CD14-positive monocyte (primary cell): ENCODE results near the gene PSMD12. TPM values are rescaled to one million over a fixed set of nuclear protein-coding genes. Genes with fewer than 3 reads are reported as not detected.
A peak's percentile ranks its signal among the peaks of the same experiment; 100 is the strongest.

Experiments used
- DNase-seq, 3 donors: peaks; one replicate each; pipeline ENCODE4 v3.0.0-alpha.2; 2011 to 2022
- H2AFZ ChIP-seq: 2 replicates; pipeline ENCODE4 v1.6.0; 2012; ENCODE audit warnings: mild to moderate bottlenecking, low read depth, low read length, inconsistent platforms; ENCODE audit not compliant: insufficient read depth, poor library complexity, severe bottlenecking
- H3K27ac ChIP-seq, 2 donors: 1 replicate in 1 of 2; 2 replicates in 1 of 2; pipeline ENCODE4 v1.5.1; 2012 to 2013; ENCODE audit warnings: low read length in 2 of 2, control low read depth in 1 of 2, inconsistent platforms in 1 of 2, low read depth in 1 of 2, mild to moderate bottlenecking in 1 of 2
- H3K27me3 ChIP-seq, 2 donors: one replicate each; pipeline versions ENCODE4 v1.6.0 to v1.6.1; 2011 to 2013; ENCODE audit warnings: low read length in 2 of 2; ENCODE audit not compliant: control insufficient read depth in 2 of 2, insufficient read depth in 2 of 2
- H3K36me3 ChIP-seq, 2 donors: replicated peaks in 1 of 2; 1 replicate in 1 of 2; 2 replicates in 1 of 2; pipeline versions ENCODE4 v1.5.1 to v1.6.1; 2012 to 2013; ENCODE audit warnings: low read length in 2 of 2, control low read depth in 1 of 2, inconsistent platforms in 1 of 2, mild to moderate bottlenecking in 1 of 2; ENCODE audit not compliant: insufficient read depth in 2 of 2, control insufficient read depth in 1 of 2
- H3K4me1 ChIP-seq, 2 donors: 1 replicate in 1 of 2; 2 replicates in 1 of 2; pipeline versions ENCODE4 v1.5.1 to v1.6.1; 2012 to 2013; ENCODE audit warnings: low read length in 2 of 2, control low read depth in 1 of 2, inconsistent platforms in 1 of 2, mild to moderate bottlenecking in 1 of 2, moderate library complexity in 1 of 2; ENCODE audit not compliant: insufficient read depth in 2 of 2, control insufficient read depth in 1 of 2
- H3K4me2 ChIP-seq: replicated peaks from 2 replicates; pipeline ENCODE3; 2012; ENCODE audit warnings: low read length, moderate library complexity, mild to moderate bottlenecking; ENCODE audit not compliant: poor library complexity, severe bottlenecking; ENCODE audit errors: extremely low read depth
- H3K4me3 ChIP-seq, 3 experiments: fragments of 200-600 bp in 1 of 3; sonication (generic) in 1 of 3; replicated peaks in 1 of 3; 1 replicate in 2 of 3; 2 replicates in 1 of 3; pipeline ENCODE4 v1.5.1; 2011 to 2013; ENCODE audit warnings: low read length in 3 of 3, mild to moderate bottlenecking in 3 of 3, control low read depth in 2 of 3, low read depth in 2 of 3, inconsistent platforms in 1 of 3, moderate library complexity in 1 of 3
- H3K79me2 ChIP-seq: 2 replicates; pipeline ENCODE4 v1.6.0; 2012; ENCODE audit warnings: mild to moderate bottlenecking, control low read depth, inconsistent platforms, low read length, moderate library complexity; ENCODE audit not compliant: insufficient read depth
- H3K9ac ChIP-seq: 2 replicates; pipeline ENCODE4 v1.6.0; 2017; ENCODE audit warnings: low read length, mild to moderate bottlenecking; ENCODE audit not compliant: insufficient read depth, poor library complexity, severe bottlenecking
- H3K9me3 ChIP-seq, 2 donors: replicated peaks in 1 of 2; 1 replicate in 1 of 2; 2 replicates in 1 of 2; pipeline versions ENCODE4 v1.5.1 to v1.6.1; 2012 to 2013; ENCODE audit warnings: low read length in 2 of 2, control low read depth in 1 of 2; ENCODE audit not compliant: control insufficient read depth in 1 of 2, insufficient read depth in 1 of 2
- H4K20me1 ChIP-seq: 2 replicates; pipeline ENCODE4 v1.6.0; 2012; ENCODE audit warnings: mild to moderate bottlenecking, low read length, control low read depth, moderate library complexity; ENCODE audit not compliant: insufficient read depth
- H3K27ac Mint-ChIP-seq, 7 donors: one replicate each; pipeline ENCODE4 v1.8.0; 2020; ENCODE audit warnings: mild to moderate bottlenecking in 7 of 7, mixed read lengths in 7 of 7, moderate library complexity in 6 of 7, inconsistent platforms in 2 of 7
- H3K27me3 Mint-ChIP-seq, 3 donors: one replicate each; pipeline ENCODE4 v1.8.0; 2021 to 2022; ENCODE audit warnings: low read depth in 3 of 3, mild to moderate bottlenecking in 3 of 3, mixed read lengths in 3 of 3, moderate library complexity in 3 of 3, inconsistent platforms in 1 of 3
- H3K36me3 Mint-ChIP-seq, 2 donors: one replicate each; pipeline ENCODE4 v1.8.0; 2020; ENCODE audit warnings: mixed read lengths in 2 of 2, inconsistent platforms in 1 of 2, mild to moderate bottlenecking in 1 of 2
- H3K4me1 Mint-ChIP-seq: one replicate; pipeline ENCODE4 v1.8.0; 2020; ENCODE audit warnings: mild to moderate bottlenecking, mixed read lengths
- H3K4me3 Mint-ChIP-seq, 2 donors: one replicate each; pipeline ENCODE4 v1.8.0; 2020; ENCODE audit warnings: mild to moderate bottlenecking in 2 of 2, mixed read lengths in 2 of 2, moderate library complexity in 1 of 2
- H3K9me3 Mint-ChIP-seq, 7 donors: one replicate each; pipeline ENCODE4 v1.8.0; 2020 to 2022; ENCODE audit warnings: mixed read lengths in 7 of 7, mild to moderate bottlenecking in 6 of 7, moderate library complexity in 6 of 7, inconsistent platforms in 2 of 7
- WGBS: methylation state at CpG from one replicate; pipeline ENCODE4 v1.1.5; 2013; ENCODE audit warnings: missing lambda C conversion rate; ENCODE audit not compliant: insufficient coverage; 5-methylcytosine and 5-hydroxymethylcytosine counted together
- intact Hi-C, 2 donors: fragments of 100-400 bp; cut with micrococcal nuclease; formaldehyde crosslinking; loops; one replicate each; pipeline versions ENCODE4 v1.15.0 to v1.15.1; 2023
- polyA plus RNA-seq, 3 donors: library from polyadenylated mRNA; depleted of rRNA in 1 of 3; unstranded in 2 of 3; stranded (reverse) in 1 of 3; fragments of 300-500 nt in 2 of 3; fragments of >200 nt in 1 of 3; fragmentation: Illumina TruSeq in 2 of 3; gene quantifications; 1 replicate in 2 of 3; 2 replicates in 1 of 3; pipeline ENCODE4 v1.2.3, GENCODE V29; 2012 to 2021
- TF ChIP-seq, protein P1 (sequence below): fragments of 200-600 bp; IDR thresholded peaks from one replicate; pipeline ENCODE4 v1.8.0; 2022; ENCODE audit warnings: antibody characterized with exemption, mild to moderate bottlenecking

The PSMD12 gene
- polyA plus RNA-seq, 3 donors: 16.2 to 30.7 (median 17.8) TPM

DNA sequence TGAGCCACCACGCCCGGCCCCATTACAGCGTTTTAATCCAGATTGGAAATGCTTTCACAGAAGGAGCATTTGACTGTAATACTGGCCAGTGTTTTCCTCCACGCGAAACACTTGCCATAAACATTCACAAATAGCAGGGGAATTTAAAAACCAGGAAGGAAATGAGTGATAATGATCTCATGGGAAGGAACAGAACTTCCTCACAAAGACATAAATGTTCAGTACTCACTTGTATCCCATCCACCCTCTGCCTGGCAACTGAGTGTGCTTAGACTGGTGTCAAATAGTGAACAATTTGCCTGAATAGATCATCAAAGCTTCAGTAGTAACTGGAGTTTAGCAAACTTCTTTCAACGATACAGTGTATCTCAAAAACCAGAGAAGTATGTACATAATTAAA, 54.1 kb downstream of the PSMD12 start:
- TF ChIP-seq, protein P1, sequence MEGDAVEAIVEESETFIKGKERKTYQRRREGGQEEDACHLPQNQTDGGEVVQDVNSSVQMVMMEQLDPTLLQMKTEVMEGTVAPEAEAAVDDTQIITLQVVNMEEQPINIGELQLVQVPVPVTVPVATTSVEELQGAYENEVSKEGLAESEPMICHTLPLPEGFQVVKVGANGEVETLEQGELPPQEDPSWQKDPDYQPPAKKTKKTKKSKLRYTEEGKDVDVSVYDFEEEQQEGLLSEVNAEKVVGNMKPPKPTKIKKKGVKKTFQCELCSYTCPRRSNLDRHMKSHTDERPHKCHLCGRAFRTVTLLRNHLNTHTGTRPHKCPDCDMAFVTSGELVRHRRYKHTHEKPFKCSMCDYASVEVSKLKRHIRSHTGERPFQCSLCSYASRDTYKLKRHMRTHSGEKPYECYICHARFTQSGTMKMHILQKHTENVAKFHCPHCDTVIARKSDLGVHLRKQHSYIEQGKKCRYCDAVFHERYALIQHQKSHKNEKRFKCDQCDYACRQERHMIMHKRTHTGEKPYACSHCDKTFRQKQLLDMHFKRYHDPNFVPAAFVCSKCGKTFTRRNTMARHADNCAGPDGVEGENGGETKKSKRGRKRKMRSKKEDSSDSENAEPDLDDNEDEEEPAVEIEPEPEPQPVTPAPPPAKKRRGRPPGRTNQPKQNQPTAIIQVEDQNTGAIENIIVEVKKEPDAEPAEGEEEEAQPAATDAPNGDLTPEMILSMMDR: no peak
- H3K27me3 ChIP-seq: no peaks in the 10 kb centered on the region
- no peaks in the 10 kb centered on the region for H3K79me2 ChIP-seq
- DNase-seq: peak; percentile 48 to 79 (median 58)
- H4K20me1 ChIP-seq: no peaks in the 10 kb centered on the region
- no peak overlapping the region for H3K9ac ChIP-seq
- 90% methylated on average over 2 of the region's 6 CpGs for WGBS
- Mint-ChIP-seq H3K4me1 (peaks cover 33% of the 10 kb centered on the region), H3K36me3 (no peaks in the 10 kb centered on the region), H3K9me3 (peaks cover 0 to 2% (median 0%) of the 10 kb centered on the region in 7 donors), H3K27me3 (peaks cover 0 to 4% (median 0%) of the 10 kb centered on the region in 3 donors), H3K27ac (peak overlapping the region; percentile 72 to 93 (median 87)), H3K4me3 (peak overlapping the region; percentile 56 to 57)
- H3K9me3 ChIP-seq: no peaks in the 10 kb centered on the region
- no peak overlapping the region for H2AFZ ChIP-seq
- peak overlapping the region; percentile 56 for H3K4me2 ChIP-seq
- H3K4me3 ChIP-seq: peak overlapping the region in 1 of 3 experiments; percentile 47
- H3K4me1 ChIP-seq: peaks cover 31 to 36% of the 10 kb centered on the region in 2 donors
- intact Hi-C loops: no loop called here
- no peaks in the 10 kb centered on the region for H3K36me3 ChIP-seq
- H3K27ac ChIP-seq: peak overlapping the region; percentile 65 to 71

DNA sequence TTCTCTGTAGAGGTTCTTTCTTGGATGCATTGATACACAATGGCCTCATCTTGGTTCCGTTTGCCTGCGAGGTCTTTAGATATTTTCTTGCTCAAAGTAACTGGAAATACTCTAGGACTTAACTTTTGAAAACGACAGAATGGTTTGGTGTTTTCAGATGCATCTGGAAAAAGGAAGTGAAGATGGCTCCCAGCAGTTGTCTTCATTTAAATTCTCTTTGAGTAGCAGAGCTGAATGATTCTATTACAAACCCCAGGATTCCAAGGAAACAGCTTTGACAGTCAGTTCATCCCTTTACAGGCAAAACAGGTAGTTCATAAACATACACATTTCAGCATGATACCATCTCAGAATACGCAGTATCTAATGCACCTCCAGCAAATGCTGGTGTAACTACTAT, 54.8 kb downstream of the PSMD12 start:
- peak overlapping the region; percentile 72 to 93 (median 87) for H3K27ac Mint-ChIP-seq
- DNase-seq: no peak
- no peaks in the 10 kb centered on the region for H4K20me1 ChIP-seq
- peaks cover 0 to 4% (median 2%) of the 10 kb centered on the region in 3 donors for H3K27me3 Mint-ChIP-seq
- 100% methylated on average over 2 of the region's 4 CpGs for WGBS
- H3K4me3 ChIP-seq: peak overlapping the region in 1 of 3 experiments; percentile 47
- no peaks in the 10 kb centered on the region for H3K27me3 ChIP-seq
- peak overlapping the region in 1 of 2 donors; percentile 18 for H3K4me3 Mint-ChIP-seq
- H3K9me3 Mint-ChIP-seq: peaks cover 0 to 2% (median 0%) of the 10 kb centered on the region in 7 donors
- peak overlapping the region; percentile 65 to 71 for H3K27ac ChIP-seq
- peak overlapping the region; percentile 56 for H3K4me2 ChIP-seq
- peak overlapping the region; percentile 11 for H2AFZ ChIP-seq
- intact Hi-C loops: no loop called here
- no peaks in the 10 kb centered on the region for H3K36me3 ChIP-seq
- peaks cover 31 to 36% of the 10 kb centered on the region in 2 donors for H3K4me1 ChIP-seq
- no peak overlapping the region for H3K9ac ChIP-seq
- no peaks in the 10 kb centered on the region for H3K9me3 ChIP-seq
- TF ChIP-seq, protein P1: no peak
- H3K36me3 Mint-ChIP-seq: no peaks in the 10 kb centered on the region
- no peaks in the 10 kb centered on the region for H3K79me2 ChIP-seq
- H3K4me1 Mint-ChIP-seq: peaks cover 33% of the 10 kb centered on the region
